HG03460 (cell line): Measurements from ENCODE around the gene PHKA2.
"Not testable (repeated sequence)": the region's sequence is repeated elsewhere in the genome, so short reads cannot be mapped to it uniquely, and the experiment has no call there.

Source experiments
- ATAC-seq: cut with Tn5 transposase; IDR thresholded peaks from one replicate; pipeline ENCODE4 v1.9.1; 2021; ENCODE audit not compliant: unreplicated experiment

The PHKA2 gene

DNA sequence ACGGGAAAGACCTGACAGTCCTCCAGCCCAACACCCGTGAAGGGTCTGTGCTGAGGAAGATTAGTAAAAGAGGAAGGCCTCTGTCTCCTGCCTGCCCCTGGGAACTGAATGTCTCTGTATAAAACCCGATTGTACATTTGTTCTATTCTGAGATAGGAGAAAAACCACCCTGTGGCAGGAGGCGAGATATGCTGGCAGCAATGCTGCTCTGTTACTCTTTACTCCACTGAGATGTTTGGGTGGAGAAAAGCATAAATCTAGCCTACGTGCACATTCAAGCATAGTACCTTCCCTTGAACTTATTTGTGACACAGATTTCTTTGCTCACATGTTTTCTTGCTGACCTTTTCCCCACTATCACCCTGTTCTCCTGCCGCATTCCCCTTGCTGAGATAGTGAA lies 3.7 kb downstream of the PHKA2 start:
- ATAC-seq, result not testable (repeated sequence)

DNA sequence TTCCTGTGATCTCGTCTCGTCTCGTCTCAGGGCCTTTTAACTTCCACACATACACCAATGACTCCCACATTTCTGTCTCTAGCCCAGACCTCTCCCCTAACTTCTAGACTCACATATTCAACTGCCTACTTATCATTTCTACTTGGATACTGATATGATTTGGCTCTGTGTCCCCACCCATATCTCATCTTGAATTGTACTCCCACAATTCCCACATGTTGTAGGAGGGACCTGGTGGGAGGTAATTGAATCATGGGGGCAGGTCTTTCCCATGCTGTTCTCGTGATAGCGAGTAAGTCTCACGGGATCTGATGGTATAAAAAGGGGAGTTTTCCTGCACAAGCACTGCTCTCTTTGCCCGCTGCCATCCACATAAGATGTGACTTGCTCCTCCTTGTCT lies 8.9 kb downstream of the PHKA2 start:
- ATAC-seq, result no peak

DNA sequence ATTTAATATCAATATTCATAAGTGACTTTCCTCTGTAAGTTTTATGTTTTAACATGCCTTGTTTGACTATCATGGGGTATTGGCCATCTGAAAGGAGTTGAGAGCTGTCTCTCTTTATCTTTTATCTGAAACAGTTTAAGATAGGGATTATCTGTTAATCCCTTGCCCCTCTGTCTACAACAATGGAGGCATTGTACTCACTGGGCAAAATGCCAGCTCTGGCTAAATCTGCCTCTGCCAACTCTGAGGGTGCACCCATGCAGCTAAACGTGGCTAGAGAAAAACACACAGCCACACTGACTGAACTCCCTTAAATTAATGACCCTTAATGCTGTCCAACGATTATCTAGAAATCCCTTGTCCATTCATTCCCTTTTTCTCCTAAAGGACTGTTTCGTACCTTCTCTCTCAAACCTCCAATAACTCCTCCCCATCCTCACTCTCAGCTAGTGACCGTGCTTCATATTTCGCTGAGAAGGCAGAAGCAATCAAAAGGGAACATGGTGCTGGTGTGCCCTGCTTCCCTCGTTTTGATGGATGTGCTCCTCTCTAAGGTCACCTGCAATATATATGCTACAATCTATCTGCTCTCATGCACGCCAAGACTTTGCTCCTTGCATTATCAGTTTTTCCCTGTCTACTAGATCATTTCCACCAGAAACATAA lies 10.3 kb downstream of the PHKA2 start:
- no peak for ATAC-seq

DNA sequence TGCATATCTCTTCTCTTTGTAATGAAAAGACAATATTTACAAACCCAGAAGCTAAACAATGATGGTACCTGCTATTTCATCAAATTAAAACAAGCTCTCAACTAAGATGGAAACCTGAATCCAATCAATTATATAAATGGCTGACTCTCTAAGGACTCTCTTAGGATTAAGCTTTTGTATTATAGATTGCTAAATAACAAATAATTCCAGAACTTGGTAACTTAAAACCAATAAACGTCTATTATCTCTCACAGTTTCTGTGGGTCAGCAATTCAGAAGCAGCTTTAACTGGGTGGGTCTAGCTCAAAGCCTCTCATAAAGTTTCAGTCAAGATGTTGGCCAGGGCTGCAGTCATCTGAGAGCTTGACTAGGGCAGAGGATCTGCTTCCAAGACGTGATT lies 12.4 kb downstream of the PHKA2 start:
- no peak for ATAC-seq

DNA sequence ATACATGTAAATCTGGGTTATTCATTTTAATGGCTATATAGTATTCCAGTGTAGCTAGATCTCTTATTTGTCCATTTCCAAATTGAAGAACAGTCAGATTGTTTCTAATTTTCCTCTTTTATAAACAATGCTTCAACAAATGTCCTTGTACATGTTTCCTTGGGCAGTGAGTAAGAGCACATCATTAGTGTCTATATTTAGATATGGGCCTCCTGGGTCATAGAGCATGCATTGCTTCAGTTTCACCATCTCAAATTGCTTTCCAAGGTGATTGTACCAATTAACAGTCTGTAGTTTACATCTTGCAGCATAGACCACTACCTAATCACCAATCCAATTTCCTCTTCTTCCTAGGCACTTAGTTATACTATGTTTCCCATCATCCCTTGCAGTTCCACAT lies 13.4 kb downstream of the PHKA2 start:
- no peak for ATAC-seq

DNA sequence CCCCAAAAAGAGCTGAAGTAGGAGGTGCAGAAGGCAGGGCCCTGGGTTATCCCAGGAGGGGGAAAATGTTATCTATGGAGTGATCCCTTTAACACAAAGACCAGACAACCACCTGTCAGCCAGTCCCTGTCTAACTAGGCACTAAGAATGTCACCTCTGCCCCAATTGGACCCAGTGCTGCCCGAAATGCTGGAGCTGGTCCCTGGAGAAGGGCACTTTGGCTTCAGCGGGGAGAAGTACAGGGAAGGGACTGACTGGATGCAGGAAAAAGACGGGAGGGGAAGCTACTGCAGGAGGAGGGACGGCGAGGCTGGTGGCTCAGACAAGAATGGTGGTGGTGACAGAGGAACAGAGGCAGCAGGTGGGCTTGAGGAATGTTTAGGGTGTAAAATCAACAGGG lies 17.3 kb downstream of the PHKA2 start:
- ATAC-seq, result no peak

DNA sequence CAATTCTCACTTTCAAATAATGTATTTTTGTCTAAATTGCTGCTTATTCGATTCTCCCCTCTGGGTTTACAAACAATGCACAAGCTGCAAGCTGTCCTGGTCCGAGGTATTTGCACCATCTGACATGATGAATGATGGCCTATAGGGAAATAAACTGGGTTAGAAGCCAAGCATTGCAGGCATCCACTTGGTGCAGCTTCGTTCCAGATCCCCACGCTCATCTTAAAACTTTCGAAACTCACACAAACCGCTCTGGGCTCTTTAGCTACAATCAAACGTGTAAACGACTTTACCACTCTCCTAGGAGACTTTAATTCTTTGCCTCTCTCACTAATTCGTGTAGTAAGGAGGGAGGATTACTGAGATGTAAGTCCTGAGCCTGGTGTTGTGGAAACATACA lies 19.0 kb downstream of the PHKA2 start:
- no peak for ATAC-seq

DNA sequence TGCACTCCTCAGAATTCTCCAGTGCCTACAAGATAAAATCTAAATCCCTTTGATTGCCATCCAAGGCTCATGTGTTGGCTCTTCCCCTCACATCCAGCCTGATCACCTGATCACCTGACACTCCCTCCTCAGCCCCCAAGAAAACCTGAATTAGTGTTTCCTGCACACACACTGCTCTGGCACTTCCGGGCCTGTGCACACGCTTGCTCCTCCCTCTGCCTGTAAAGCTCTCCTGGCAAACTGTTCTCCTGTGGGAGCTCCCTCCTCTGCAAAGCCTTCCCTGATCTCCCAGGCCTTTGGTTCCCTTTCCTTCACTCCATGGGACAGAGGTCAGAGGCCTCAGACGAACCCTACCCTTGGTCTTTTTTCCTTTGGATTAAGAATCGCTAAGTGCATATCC lies 19.9 kb downstream of the PHKA2 start:
- ATAC-seq, result no peak

DNA sequence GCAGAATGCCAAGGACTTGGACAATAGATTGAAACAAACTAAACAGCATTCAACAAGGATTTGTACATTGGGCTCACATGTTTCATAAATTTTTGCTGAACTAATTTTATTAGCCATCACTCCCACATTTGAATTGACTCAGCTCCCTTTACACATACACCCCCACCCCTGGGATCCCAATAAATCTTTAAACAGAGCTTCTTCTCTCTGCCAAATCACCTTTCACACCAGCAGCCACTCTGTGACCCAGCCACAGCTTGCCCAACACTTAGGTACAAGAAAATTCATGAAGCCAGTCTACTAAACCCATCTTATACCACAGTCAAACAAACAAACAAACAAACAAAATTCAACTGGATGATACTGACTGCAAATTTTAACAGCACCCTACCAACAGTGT lies 21.6 kb downstream of the PHKA2 start:
- ATAC-seq, result no peak

DNA sequence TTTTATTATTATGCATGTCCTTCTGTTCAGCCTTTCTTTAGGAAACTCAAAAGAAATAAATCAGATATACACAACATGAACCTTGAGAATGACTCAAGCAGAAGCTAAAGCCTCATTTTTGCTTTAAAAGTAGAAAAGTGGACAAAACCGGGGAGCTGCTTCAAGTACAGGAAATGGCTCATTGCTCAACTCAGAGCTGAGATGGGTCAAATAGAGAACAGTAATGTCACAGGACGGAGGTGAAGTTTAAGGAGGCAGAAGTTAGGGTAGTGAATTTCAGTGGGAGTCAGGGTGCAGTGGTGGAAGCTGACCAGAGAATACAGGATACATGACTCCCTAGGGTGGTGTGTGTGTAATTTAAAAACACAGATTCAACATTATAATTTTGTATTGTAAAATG lies 22.2 kb downstream of the PHKA2 start:
- no peak for ATAC-seq

DNA sequence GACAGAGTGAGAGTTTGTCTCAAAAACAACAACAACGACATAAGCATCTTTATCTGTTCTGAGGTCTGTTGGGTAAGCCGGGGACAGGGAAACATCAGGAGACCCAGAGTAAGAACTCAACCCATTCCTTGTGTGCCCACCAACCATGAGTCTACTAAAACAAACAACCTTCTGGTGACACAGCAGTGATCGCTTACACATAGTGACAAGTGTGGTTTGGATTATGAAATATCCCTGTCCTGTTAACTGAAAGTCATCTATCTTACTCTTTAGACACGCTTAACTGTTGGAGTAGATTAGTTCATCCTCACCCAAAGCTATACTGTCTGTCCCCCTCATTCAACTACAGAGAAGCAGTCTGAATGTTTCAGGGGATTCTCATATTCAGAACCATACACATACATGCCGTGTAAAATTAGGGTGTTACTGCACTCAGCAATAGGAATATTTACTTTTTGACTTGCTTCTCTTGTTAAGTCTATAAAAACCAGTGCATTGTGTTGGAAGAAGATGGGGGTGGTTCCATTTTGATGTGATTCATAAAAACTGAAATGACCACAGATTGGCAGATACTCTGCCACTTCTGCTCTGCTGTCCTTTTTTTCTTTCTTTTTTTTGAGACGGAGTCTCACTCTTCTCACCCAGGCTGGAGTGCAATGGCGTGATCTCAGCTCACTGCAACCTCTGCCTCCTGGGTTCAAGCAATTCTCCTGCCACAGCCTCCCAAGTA lies 27.4 kb downstream of the PHKA2 start:
- no peak for ATAC-seq

DNA sequence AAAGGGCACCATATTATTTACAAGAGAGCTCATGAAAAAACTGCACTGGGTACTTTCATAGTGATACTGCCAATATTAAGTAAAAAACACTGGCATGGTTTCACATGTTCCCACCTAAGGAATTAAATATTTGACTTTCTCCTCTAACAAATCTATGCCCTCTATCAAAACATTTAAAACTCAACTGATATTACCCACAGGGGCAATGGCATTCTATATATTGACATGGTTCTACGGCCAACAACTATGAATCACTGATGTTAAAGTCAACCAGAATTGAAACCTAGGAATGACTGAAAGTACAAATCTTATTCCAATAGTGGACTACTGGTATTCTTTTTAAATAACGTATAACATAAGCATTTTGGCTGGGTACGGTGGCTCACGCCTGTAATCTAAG lies 28.2 kb downstream of the PHKA2 start:
- no peak for ATAC-seq

DNA sequence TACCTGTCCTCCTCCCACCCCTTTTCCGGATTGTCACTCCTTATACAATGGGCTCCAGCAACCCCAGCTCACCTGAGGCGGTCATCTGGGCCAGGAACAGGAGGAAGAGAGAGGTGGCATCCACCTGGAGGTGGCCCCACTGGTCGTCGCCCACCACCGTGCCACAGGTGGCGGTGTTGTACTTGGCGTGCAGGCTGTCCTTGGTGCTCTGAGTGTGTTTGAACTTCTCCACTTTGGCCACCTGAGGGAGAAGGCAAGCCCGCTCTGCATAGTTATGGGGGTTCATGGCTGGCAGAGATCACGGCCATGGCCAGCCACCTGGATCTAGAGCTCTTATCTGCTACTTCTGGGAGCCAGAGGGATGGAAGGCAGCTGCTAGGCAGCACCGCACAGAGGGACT lies 32.9 kb downstream of the PHKA2 start:
- no peak for ATAC-seq

DNA sequence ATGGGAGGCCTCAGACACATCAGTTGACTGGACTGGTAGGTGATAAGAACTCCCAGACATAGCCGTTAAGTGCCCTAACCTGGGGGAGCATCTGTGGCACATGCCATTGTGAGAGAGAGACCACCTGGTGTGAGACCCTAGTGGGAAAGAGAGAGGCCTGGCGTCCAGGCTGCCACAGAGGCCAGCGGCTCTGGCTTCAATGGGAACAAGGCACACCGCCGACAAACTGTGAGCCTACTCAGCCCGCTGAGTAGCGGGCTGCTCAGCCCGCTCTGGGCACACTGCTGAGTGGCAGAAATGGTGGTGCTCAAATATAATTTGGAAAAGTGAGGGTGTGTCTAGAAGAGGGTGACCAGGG lies 34.0 kb downstream of the PHKA2 start:
- ATAC-seq, result no peak

DNA sequence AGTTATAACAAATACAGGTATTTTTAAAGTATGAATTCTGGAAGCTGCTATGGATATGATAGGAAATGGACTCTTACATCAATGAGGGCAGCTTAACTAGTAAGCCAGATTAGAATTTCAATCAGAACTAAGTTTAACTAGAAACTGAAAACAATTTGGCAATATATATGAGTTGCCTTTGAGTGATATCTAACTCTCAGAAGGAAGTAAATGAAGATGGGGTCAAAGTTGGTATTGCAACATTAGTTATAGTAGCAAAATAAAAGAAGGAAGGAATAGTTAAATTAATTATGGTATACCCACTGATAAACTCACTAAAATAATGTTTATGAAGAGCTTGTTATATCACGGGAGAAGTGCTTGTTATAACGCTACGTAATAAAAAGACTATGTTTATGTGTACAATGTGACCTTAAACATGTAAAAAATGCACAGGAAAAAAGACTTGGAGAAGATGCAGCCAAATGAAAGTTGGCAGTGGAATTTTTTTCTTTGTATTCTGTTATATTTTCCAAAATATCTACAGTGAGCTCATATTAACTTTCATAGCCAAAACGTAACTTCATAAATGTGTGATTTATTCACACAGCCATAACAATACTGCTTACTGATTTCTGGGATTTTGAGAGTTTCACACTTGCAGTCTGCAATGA lies 34.5 kb downstream of the PHKA2 start:
- no peak for ATAC-seq

DNA sequence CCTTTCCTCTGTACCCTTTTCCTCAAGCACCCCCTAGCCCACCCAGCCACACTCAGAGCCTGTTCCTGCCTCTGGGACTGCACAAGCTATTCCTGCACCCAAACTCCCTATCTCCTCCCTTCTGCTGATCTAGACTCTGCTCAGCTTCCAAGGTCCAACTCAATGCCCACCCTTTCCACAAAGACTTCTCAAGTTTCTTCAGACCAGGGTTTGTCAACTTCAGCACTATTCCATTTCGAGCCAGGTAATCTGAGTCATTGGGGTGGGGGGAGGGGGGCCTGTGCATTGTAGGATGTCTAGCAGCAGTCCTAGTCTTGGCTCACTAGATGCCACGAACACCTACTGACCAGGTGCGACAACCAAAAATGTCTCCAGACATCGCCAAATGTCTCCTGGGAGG lies 37.3 kb downstream of the PHKA2 start:
- no peak for ATAC-seq

DNA sequence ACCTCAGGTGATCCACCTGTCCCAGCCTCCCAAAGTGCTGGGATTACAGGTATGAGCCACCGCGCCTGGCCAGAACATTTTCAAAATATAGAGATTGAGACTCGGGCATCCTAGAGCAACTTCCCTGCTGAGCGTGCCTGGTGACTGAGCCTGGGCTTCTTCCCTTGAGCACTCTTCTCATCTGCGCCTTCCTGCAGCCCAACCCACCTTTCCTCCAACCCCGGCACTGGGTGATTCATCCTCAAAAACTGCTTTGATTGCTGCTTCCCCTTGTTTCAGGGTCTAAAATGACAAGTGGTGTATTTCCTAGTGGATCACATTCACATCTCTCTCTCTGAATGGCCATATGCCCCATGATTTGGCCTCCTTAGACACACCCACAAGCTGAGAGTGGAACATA lies 37.8 kb downstream of the PHKA2 start:
- no peak for ATAC-seq

DNA sequence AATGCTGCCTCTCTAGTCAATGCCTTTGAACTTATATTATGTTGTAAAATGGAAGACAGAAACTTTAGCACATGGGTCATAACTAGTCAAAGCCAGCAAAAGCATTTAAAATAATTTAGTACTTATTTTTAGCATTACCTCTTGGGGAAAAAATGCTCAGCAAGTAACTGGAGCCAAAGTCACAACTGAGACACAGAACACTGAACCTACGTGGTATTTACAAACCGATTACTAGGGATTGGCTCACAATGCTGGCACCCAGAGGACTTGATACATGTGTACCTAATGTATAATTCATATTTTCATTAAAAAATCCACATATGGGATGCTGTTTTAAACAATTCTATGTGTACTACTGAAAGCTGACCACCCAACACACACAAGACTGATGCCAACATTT lies 38.4 kb downstream of the PHKA2 start:
- ATAC-seq, result no peak

DNA sequence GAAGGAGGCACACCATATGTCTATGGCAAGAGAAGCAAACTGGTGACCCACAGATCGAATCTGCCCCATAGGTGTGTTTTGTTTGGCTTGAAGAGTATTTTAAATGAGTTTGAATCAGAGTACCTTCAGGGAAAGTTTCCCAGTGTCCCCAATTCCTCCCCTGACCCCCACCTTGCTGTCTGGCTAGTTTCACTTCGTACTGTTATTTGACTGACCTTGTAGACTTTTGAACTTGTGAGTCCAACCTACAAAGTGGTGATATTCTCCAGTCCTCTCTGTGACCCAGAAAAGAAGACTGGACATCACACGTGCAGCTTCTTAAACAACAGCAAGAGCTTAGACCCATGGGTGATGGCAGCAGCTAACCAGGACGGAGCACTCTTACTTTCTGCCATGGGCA lies 39.4 kb downstream of the PHKA2 start:
- ATAC-seq, result no peak

DNA sequence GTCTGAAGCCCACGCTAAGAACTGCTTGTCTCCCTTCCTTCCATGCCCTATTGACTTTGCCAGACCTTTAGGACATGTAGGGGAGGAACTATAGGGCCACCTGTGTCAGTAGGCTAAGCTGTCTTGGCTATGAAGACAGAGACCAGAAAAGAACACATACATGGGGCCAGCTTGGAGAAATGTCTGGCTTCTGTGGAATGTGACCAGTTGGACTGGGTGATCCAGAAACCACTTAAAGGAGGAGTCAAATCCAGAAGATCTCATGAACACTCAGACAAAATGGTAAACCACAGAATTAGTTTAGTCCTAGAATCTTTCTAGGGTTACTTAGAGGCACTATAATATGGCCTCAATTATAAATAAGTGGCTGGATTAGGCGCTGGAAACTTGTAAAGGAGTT lies 42.0 kb downstream of the PHKA2 start:
- ATAC-seq, result no peak

DNA sequence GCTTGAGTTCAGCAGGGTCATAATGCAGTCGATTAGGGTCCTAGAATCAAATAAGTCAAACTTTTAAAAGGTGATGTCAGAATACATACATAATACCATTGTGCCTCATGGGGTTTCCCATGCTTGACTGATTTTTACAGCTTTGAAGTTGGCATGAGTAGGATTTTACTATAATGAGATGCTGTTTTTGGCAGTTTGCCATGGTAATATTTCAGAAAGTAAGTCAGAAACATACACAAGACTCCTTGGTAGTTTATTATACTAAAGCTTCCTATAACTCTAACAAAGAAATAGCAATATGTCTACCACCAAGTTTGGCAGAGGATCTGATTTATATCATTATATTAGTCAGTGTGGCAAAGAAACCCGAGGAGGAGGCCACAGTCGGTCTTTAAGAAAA lies 45.2 kb downstream of the PHKA2 start:
- no peak for ATAC-seq

DNA sequence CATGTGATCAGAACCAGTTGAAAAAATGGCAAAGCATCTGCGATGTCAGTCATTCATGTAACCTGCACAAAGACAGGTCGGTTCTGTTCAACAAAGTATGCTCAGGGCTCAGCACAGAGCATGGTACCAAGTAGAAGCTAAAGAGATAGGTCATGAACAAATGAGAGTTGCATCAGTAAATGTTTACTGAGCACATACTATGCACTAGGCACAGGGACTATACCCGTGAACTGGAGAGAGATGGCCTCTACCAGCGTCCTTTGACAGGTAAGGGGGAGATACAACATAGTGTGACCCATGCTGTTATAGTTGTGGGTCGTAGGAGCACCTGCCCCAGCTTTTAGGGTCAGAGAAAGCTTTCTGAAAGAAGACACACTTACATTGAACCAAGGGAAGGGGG lies 46.7 kb downstream of the PHKA2 start:
- no peak for ATAC-seq

DNA sequence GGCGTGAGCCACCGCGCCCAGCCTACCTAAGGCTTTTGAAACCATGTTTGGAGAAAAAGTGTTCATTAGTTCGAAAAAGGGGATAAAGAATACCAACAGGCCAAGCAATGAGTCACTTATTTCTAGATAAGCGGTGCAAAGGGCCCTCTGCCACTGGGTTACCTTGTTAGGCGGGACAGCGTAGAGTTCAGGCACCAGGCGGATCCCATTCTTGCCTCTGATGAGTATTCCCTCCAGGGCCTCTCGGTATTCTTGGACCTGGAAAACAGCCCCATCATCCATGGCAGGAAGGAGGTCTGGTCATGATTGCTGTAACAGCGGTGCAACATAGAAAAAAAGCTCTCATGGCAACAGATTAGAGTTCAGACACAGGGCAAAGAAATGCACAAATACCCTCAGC lies 48.0 kb downstream of the PHKA2 start:
- ATAC-seq, result no peak
